ENCODE results near the gene VWA7. TPM values are rescaled to one million over a fixed set of nuclear protein-coding genes. Genes with fewer than 3 reads are reported as not detected.

VWA7 gene
- polyA plus RNA-seq, 1 of the 3 experiments (the other 2 are of a cell fraction): 0.56 TPM

GRCh38 chr6:31819871-31820299 lies 42.8 kb upstream of the VWA7 start:
- no peak overlapping the region for H3K4me2 ChIP-seq
- no peak for DNase-seq

More at GRCh38 chr6:31819871-31820299, 42.8 kb upstream of the VWA7 start:
- ChIA-PET POLR2A (no interaction called here), CTCF (interaction anchor here (0.7 kb wide), 1 partner anchor 126 kb away, joined by 3 read pairs; no protein-coding TSS in a partner anchor)
- Histone ChIP-seq H3K9me3 (no peaks in the 10 kb centered on the region), H3K36me3 (replicated peaks in 1 of 2; ENCODE audit: control insufficient read depth in 1 of 2, insufficient read depth in 2 of 2, low read length in 1 of 2) (no peaks in the 10 kb centered on the region), H3K9ac (no peak overlapping the region), H2AFZ (ENCODE audit: low read depth) (no peak overlapping the region), H3K4me3 (ENCODE audit: low read depth in 2 of 2, low read length in 1 of 2) (no peak overlapping the region), H3K27ac (ENCODE audit: low read depth in 2 of 2, low read length in 1 of 2) (no peak overlapping the region), H3K27me3 (ENCODE audit: insufficient read depth) (no peaks in the 10 kb centered on the region), H3K4me1 (ENCODE audit: control insufficient read depth in 1 of 2, insufficient read depth in 2 of 2, low read depth in 1 of 2, low read length in 1 of 2) (no peaks in the 10 kb centered on the region; a peak in 1 of 4 replicates), H4K20me1 (ENCODE audit: insufficient read depth) (no peaks in the 10 kb centered on the region), H3K79me2 (ENCODE audit: insufficient read depth) (peaks cover 10% of the 10 kb centered on the region), H3F3A (replicated peaks; ENCODE audit: insufficient read depth) (peaks cover 10% of the 10 kb centered on the region), H3K9me2 (no peaks in the 10 kb centered on the region)
- TF ChIP-seq FOSL2 (IDR thresholded peaks at IDR 0.05; ENCODE audit: borderline replicate concordance, low read depth) (no peak), IRF3 (IDR thresholded peaks at IDR 0.05; ENCODE audit: low read depth, low read length) (no peak), TEAD4 (IDR thresholded peaks at IDR 0.05; ENCODE audit: borderline replicate concordance, insufficient read depth) (no peak), FOXJ3 (CRISPR knock-in tag; IDR thresholded peaks at IDR 0.05) (no peak), ELF1 (IDR thresholded peaks at IDR 0.05) (no peak), SMC3 (IDR thresholded peaks at IDR 0.05; ENCODE audit: low read depth, low read length) (no peak), USF2 (IDR thresholded peaks at IDR 0.05; ENCODE audit: borderline replicate concordance, low read depth, low read length) (no peak), REST (IDR thresholded peaks at IDR 0.05; ENCODE audit: low read depth, low read length) (no peak), EZH2phosphoT487 (IDR thresholded peaks at IDR 0.05; ENCODE audit: borderline replicate concordance, low read depth) (no peak), MXI1 (IDR thresholded peaks at IDR 0.05; ENCODE audit: low read depth, low read length) (no peak), POLR2AphosphoS5 (IDR thresholded peaks at IDR 0.05; ENCODE audit: low read depth, low read length) (no peak), GATA2 (CRISPR knock-in tag; IDR thresholded peaks at IDR 0.05) (no peak), EP300 (IDR thresholded peaks at IDR 0.05; ENCODE audit: borderline replicate concordance in 1 of 2, low read depth in 1 of 2, low read length in 1 of 2) (no peak), YY1 (IDR thresholded peaks at IDR 0.05; ENCODE audit: low read depth) (no peak), GABPA (IDR thresholded peaks at IDR 0.05; ENCODE audit: low read depth) (no peak), USF1 (IDR thresholded peaks at IDR 0.05; ENCODE audit: borderline replicate concordance, low read depth) (no peak), TAF1 (IDR thresholded peaks at IDR 0.05; ENCODE audit: borderline replicate concordance, low read depth, low read length) (no peak), ZBTB33 (IDR thresholded peaks at IDR 0.05; ENCODE audit: borderline replicate concordance, low read depth) (no peak)

Data from SK-N-SH (cell line).